Retinal pigment epithelial cell (primary cell): Measurements from ENCODE around the gene RPS6KA4.
A peak's percentile ranks its signal among the peaks of the same experiment; 100 is the strongest.

ENCODE experiments used
- DNase-seq: peaks from one replicate; pipeline ENCODE4 v3.0.0-alpha.2; 2010; ENCODE audit warnings: low read depth
- H3K4me3 ChIP-seq: 2 replicates; pipeline ENCODE4 v1.5.1; 2011; ENCODE audit warnings: mild to moderate bottlenecking, low read length, control low read depth, moderate library complexity
- CTCF ChIP-seq: conservative IDR thresholded peaks from 2 replicates; pipeline ENCODE4 v1.5.1; 2011; ENCODE audit warnings: low read depth, low read length, control low read depth, inconsistent platforms

RPS6KA4 gene

GRCh38 chr11:64369440-64370421 lies 10.8 kb downstream of the RPS6KA4 start:
- TF ChIP-seq CTCF, result peak; percentile 22
- DNase-seq, result no peak
- no peak overlapping the region for H3K4me3 ChIP-seq

DNA sequence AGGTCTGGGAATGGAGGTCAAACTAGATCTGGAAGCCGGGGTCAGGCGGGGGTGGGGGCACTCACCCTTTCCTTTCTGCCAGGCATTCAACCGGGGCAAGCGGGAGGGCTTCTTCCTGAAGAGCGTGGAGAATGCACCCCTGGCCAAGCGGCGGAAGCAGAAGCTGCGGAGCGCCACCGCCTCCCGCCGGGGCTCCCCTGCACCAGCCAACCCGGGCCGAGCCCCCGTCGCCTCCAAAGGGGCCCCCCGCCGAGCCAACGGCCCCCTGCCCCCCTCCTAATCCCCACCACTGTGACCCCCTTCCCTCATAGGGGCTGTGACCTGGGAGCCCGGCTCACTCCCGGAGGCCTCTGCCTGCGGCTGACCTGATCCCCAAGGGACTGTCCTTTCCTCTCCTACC lies 12.2 kb downstream of the RPS6KA4 start:
- TF ChIP-seq CTCF, result no peak
- no peak overlapping the region for H3K4me3 ChIP-seq
- DNase-seq, result no peak

DNA sequence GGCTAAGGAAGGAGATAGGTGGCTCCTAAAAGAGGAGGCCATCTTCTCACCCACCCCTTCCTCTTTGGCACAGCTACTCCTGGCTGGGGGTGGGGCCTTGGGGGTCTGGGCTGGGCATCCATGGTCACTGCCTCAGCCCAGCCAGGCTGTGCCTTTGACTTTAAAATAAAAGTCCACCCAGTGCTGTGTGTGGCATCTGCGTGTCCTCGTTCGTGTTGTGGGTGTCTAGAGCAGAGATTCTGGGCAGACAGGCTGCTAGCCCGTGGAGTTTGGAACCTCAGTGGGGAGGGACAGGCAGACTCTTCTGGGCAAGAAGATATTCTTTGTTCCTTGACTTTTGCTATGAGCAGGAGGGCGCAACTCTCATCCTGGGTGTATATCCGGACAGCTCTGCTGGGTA lies 13.1 kb downstream of the RPS6KA4 start:
- no peak for DNase-seq
- TF ChIP-seq CTCF, result no peak

DNA sequence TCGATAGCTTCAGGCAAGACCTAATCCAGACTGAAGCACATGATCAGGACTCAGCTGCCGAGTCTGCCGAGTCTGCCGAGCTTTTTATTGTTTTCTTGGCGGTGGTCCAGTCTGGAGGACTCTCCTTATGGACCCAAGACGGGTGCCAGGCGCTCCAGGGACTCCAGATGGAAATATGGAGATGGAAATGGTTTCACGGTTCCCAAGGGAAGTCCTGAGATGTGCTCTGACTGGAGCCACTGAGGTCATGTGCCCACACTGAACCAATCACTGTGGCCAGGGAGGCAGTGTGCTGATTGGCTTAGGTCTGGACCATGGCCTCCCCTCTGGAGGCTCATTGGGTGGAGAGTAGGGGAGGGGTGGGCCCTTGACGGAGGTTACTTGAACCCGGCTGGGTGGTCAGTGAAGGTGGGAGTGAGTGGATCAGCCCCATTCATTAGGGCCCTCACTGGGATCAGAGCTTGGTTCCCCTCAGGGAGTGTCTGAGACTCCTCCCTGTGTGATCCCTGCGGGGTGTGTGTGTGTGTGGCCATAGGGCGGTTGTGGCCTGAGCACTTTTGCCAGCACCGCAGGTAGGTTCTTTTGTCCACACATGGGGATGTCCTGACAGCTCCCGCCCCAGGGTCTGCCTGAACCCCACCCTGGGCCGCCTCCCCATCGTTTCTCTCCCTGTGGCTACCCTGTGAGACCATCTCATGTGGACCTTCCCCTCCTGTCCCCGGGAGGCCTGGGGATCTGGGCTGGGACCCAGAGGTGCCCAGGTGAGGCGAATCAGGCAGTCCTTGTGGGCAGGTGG lies 14.0 kb downstream of the RPS6KA4 start:
- peak; percentile 61 for DNase-seq
- H3K4me3 ChIP-seq, result peak overlapping the region; percentile 19
- no peak for TF ChIP-seq CTCF

More for the DNA sequence above, 13.1 kb downstream of the RPS6KA4 start:
- H3K4me3 ChIP-seq, result no peak overlapping the region

- no peak for TF ChIP-seq CTCF
- DNase-seq, result no peak
- H3K4me3 ChIP-seq, result no peak overlapping the region
Observed at GRCh38 chr11:64373598-64373974, 14.6 kb downstream of the RPS6KA4 start.

GRCh38 chr11:64376071-64376470 lies 17.1 kb downstream of the RPS6KA4 start:
- TF ChIP-seq CTCF, result no peak
- no peak for DNase-seq
- H3K4me3 ChIP-seq, result no peak overlapping the region
